ENCODE results near the gene UST. TPM values are rescaled to one million over a fixed set of nuclear protein-coding genes. Genes with fewer than 3 reads are reported as not detected.
"Not testable (repeated sequence)": the region's sequence is repeated elsewhere in the genome, so short reads cannot be mapped to it uniquely, and the experiment has no call there.

Gene UST
- total RNA-seq, 2 donors from 2014 or later: 15.3 to 16.3 TPM

DNA sequence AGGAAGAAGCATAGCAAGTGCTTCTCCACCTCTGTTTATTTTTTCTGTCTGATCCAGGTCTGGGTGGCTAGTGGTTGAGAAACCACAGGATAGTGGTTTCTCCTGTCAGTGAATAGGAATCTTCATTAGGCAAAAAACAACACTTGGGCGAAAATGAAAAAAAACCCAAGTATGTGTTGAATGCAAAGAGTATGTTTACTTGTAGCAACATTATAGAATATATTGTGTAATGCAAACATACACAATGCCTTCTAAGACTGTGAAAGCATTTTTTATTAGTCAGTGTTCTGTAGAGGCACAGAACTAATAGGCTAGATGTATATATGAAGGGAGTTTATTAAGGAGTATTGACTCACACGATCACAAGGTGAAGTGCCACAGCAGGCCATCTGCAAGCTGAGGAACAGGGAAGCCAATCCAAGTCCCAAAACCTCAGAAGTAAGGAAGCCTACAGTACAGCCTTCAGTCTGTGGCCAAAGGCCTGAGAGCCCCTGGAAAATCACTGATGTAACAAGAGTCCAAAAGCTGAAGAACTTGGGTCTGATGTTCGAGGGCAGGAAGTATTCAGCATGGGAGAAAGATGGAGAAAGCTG is 111.1 kb downstream of the UST start:
- H3K27me3 Mint-ChIP-seq (ENCODE audit: insufficient read depth): peaks cover 3% of the 10 kb centered on the region
- Histone ChIP-seq H3K4me3 (ENCODE audit: low read length) (no peak overlapping the region), H3K9ac (ENCODE audit: extremely low read depth, low read length, poor library complexity, severe bottlenecking) (no peak overlapping the region), H3K4me1 (ENCODE audit: control insufficient read depth, insufficient read depth, low read length) (peaks cover 9% of the 10 kb centered on the region), H3K27me3 (ENCODE audit: control insufficient read depth, insufficient read depth, low read length, poor library complexity, severe bottlenecking) (no peaks in the 10 kb centered on the region), H3K36me3 (ENCODE audit: control insufficient read depth, insufficient read depth, low read length) (no peaks in the 10 kb centered on the region), H3K27ac (ENCODE audit: low read depth, low read length) (no peak overlapping the region), H3K9me3 (ENCODE audit: control insufficient read depth, low read length) (no peaks in the 10 kb centered on the region)
- H3K4me3 Mint-ChIP-seq: no peak overlapping the region
- peaks cover 22% of the 10 kb centered on the region for H3K4me1 Mint-ChIP-seq
- peaks cover 6% of the 10 kb centered on the region for H3K36me3 Mint-ChIP-seq (ENCODE audit: low read depth)
- H3K9me3 Mint-ChIP-seq: peaks cover 7% of the 10 kb centered on the region
- no peak for TF ChIP-seq CTCF (conservative IDR thresholded peaks at IDR 0.05)
- whole genome bisulfite sequencing, 2 experiments (ENCODE audit: insufficient coverage in 1 of 2, insufficient read length in 1 of 2): 93 to 95% methylated on average over 2 to 3 of the region's 3 CpGs
- DNase-seq: no peak
- H3K27ac Mint-ChIP-seq: no peak overlapping the region

- peak overlapping the region; percentile 86 for H3K27ac Mint-ChIP-seq
- not testable (repeated sequence) for H3K9ac ChIP-seq (ENCODE audit: extremely low read depth, low read length, poor library complexity, severe bottlenecking); H3K36me3 ChIP-seq (ENCODE audit: control insufficient read depth, insufficient read depth, low read length); H3K9me3 Mint-ChIP-seq; H3K27ac ChIP-seq (ENCODE audit: low read depth, low read length); H3K36me3 Mint-ChIP-seq (ENCODE audit: low read depth); H3K4me1 ChIP-seq (ENCODE audit: control insufficient read depth, insufficient read depth, low read length); H3K27me3 ChIP-seq (ENCODE audit: control insufficient read depth, insufficient read depth, low read length, poor library complexity, severe bottlenecking); H3K27me3 Mint-ChIP-seq (ENCODE audit: insufficient read depth); H3K9me3 ChIP-seq (ENCODE audit: control insufficient read depth, low read length)
- WGBS, 2 experiments (ENCODE audit: insufficient coverage in 1 of 2, insufficient read length in 1 of 2): 70 to 83% methylated on average over 12 to 16 of the region's 16 CpGs
- peak overlapping the region; percentile 11 for H3K4me3 ChIP-seq (ENCODE audit: low read length)
- peak; percentile 76 for DNase-seq
- peak overlapping the region; percentile 50 for H3K4me3 Mint-ChIP-seq
- H3K4me1 Mint-ChIP-seq: peaks cover 28% of the 10 kb centered on the region
Measured at GRCh38 chr6:148864132-148864531, 117.3 kb downstream of the UST start.

GRCh38 chr6:148864941-148865340 is 118.1 kb downstream of the UST start:
- Mint-ChIP-seq H3K4me3 (no peak overlapping the region), H3K36me3 (ENCODE audit: low read depth) (no peaks in the 10 kb centered on the region), H3K4me1 (peaks cover 28% of the 10 kb centered on the region), H3K9me3 (peaks cover 4% of the 10 kb centered on the region), H3K27me3 (ENCODE audit: insufficient read depth) (peaks cover 3% of the 10 kb centered on the region), H3K27ac (no peak overlapping the region)
- no peak for DNase-seq
- Histone ChIP-seq H3K4me1 (ENCODE audit: control insufficient read depth, insufficient read depth, low read length) (peaks cover 2% of the 10 kb centered on the region), H3K9ac (ENCODE audit: extremely low read depth, low read length, poor library complexity, severe bottlenecking) (no peak overlapping the region), H3K27me3 (ENCODE audit: control insufficient read depth, insufficient read depth, low read length, poor library complexity, severe bottlenecking) (no peaks in the 10 kb centered on the region), H3K27ac (ENCODE audit: low read depth, low read length) (no peak overlapping the region), H3K36me3 (ENCODE audit: control insufficient read depth, insufficient read depth, low read length) (no peaks in the 10 kb centered on the region), H3K4me3 (ENCODE audit: low read length) (no peak overlapping the region), H3K9me3 (ENCODE audit: control insufficient read depth, low read length) (no peaks in the 10 kb centered on the region)
- TF ChIP-seq CTCF (conservative IDR thresholded peaks at IDR 0.05): no peak
- WGBS, 2 experiments (ENCODE audit: insufficient coverage in 1 of 2, insufficient read length in 1 of 2): 92 to 100% methylated on average over 5 of the region's 5 CpGs
